Spleen (tissue), 13 donors: ENCODE results near the gene EFCC1. TPM values are rescaled to one million over a fixed set of nuclear protein-coding genes. Genes with fewer than 3 reads are reported as not detected.

ENCODE experiments used
- DNase-seq: peaks from one replicate; pipeline ENCODE4 v3.0.0-alpha.2; 2020
- H3K27ac ChIP-seq, 8 donors: fragments of 200-600 bp; sonication (generic) in 7 of 8; 1 replicate in 4 of 8; 2 replicates in 4 of 8; pipeline versions ENCODE4 v1.5.0 to v1.8.0; 2016 to 2021; ENCODE audit warnings: inconsistent platforms in 4 of 8, mild to moderate bottlenecking in 4 of 8, moderate library complexity in 1 of 8
- H3K27me3 ChIP-seq, 7 donors: fragments of 200-600 bp; sonication (generic) in 6 of 7; replicated peaks in 1 of 7; 1 replicate in 4 of 7; 2 replicates in 3 of 7; pipeline versions ENCODE4 v1.5.0 to v1.8.0; 2016 to 2021; ENCODE audit warnings: inconsistent platforms in 3 of 7, mild to moderate bottlenecking in 1 of 7
- H3K36me3 ChIP-seq, 6 donors: fragments of 200-600 bp; sonication (generic) in 5 of 6; 1 replicate in 4 of 6; 2 replicates in 2 of 6; pipeline versions ENCODE4 v1.5.0 to v1.8.0; 2016 to 2021; ENCODE audit warnings: inconsistent platforms in 2 of 6
- H3K4me1 ChIP-seq, 6 donors: fragments of 200-600 bp; sonication (generic) in 5 of 6; 1 replicate in 3 of 6; 2 replicates in 3 of 6; pipeline versions ENCODE4 v1.5.0 to v1.8.0; 2016 to 2021; ENCODE audit warnings: inconsistent platforms in 3 of 6
- H3K4me3 ChIP-seq, 8 donors: fragments of 200-600 bp; sonication (generic) in 7 of 8; 1 replicate in 4 of 8; 2 replicates in 4 of 8; pipeline versions ENCODE4 v1.5.0 to v1.8.0; 2016 to 2021; ENCODE audit warnings: inconsistent platforms in 4 of 8, mild to moderate bottlenecking in 4 of 8, moderate library complexity in 2 of 8
- H3K9me3 ChIP-seq, 8 donors: fragments of 200-600 bp; sonication (generic) in 7 of 8; 1 replicate in 4 of 8; 2 replicates in 4 of 8; pipeline versions ENCODE4 v1.5.0 to v1.8.0; 2016 to 2021; ENCODE audit warnings: inconsistent platforms in 4 of 8
- POLR2A ChIP-seq, 3 donors: fragments of 450-650 bp; IDR thresholded peaks; one replicate each; pipeline ENCODE4 v1.5.1; 2017; ENCODE audit warnings: antibody characterized with exemption in 3 of 3, mild to moderate bottlenecking in 1 of 3
- POLR2AphosphoS5 ChIP-seq, 3 donors: sonication (generic); formaldehyde crosslinking; IDR thresholded peaks; one replicate each; pipeline ENCODE4 v1.5.1; 2017; ENCODE audit warnings: antibody characterized with exemption in 3 of 3
- WGBS, 5 donors: extraction: QIAGEN DNeasy Blood & Tissue Kit in 3 of 5; methylation state at CpG; one replicate each; pipeline versions ENCODE4 v1.1.5 to v1.1.7; 2013 to 2018; 5-methylcytosine and 5-hydroxymethylcytosine counted together
- intact Hi-C: fragments of 100-400 bp; cut with DNase I; formaldehyde crosslinking; loops from one replicate; pipeline ENCODE4 v1.15.0; 2023; ENCODE audit warnings: low total_unique reads
- long read RNA-seq, 2 donors: transcript quantifications; one replicate each; lab custom pipeline, GENCODE V29; 2026
- polyA plus RNA-seq, 3 donors: library from polyadenylated mRNA; stranded (reverse); fragments of 200-250 nt; gene quantifications; one replicate each; pipeline ENCODE4 v1.2.1, GENCODE V29; 2013
- total RNA-seq, 7 donors: library from RNA; depleted of rRNA in 3 of 7; stranded (reverse); fragments of >200 nt in 3 of 7; fragmentation: NEBNext Ultra II Directional in 4 of 7; extraction: Animal tissue kit (Norgen Biotek cat#: 25700) in 4 of 7; gene quantifications; one replicate each; pipeline versions ENCODE4 v1.1.0 to v1.2.1, GENCODE V29; 2016 to 2021
- TF ChIP-seq, protein P1 (sequence below), 11 experiments: fragments of 200-600 bp in 7 of 11; fragments of 450-650 bp in 4 of 11; sonication (generic) in 4 of 11; IDR thresholded peaks in 8 of 11; conservative IDR thresholded peaks in 3 of 11; 1 replicate in 7 of 11; 2 replicates in 4 of 11; pipeline versions ENCODE4 v1.4.0 to v1.8.0; 2016 to 2021; ENCODE audit warnings: antibody characterized with exemption in 11 of 11, inconsistent platforms in 4 of 11, mild to moderate bottlenecking in 1 of 11
- donor health status: healthy with polysubstance abuse.
- donor health status: DM: no; HTN: no; CAD: no; lungs with moderate emphysema.
- donor health status: DM: no; HTN: no; CAD: no.
- donor health status: Bipolar disorder and iron deficiency.
- donor health status: healthy.
- donor health status: DM: no; HTN: no; CAD: no.
- donor health status: DM: yes; HTN: yes; CAD: no.

The EFCC1 gene, protein sequence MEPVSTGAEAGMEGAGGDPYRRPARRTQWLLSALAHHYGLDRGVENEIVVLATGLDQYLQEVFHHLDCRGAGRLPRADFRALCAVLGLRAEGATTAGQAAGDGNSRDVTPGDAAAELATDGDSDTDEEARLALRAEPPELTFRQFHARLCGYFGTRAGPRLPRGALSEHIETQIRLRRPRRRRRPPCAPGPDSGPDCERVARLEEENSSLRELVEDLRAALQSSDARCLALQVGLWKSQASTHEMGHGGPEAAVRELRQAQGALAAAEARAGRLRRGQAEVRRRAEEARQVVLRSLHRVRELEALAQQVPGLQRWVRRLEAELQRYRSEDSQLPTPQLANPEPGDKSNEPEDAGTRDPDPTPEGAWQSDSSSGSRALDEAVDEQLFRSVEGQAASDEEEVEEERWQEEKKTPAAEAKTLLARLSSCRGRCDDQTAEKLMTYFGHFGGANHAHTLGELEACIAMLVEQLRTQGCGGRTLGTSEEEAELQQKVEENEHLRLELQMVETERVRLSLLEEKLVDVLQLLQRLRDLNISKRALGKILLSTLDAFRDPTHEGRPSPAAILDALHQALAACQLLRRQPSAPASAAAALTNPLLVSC
- total RNA-seq: 10 to 100 TPM in 2 of 7 donors, 1 to 10 TPM in 5; 3.7 to 11.2 (median 7.6) TPM
- polyA plus RNA-seq: 1 to 10 TPM; 2.0 to 8.9 (median 8.7) TPM
- long read RNA-seq, donor 1: 0 reads
- long read RNA-seq, donor 2: 0 reads

DNA sequence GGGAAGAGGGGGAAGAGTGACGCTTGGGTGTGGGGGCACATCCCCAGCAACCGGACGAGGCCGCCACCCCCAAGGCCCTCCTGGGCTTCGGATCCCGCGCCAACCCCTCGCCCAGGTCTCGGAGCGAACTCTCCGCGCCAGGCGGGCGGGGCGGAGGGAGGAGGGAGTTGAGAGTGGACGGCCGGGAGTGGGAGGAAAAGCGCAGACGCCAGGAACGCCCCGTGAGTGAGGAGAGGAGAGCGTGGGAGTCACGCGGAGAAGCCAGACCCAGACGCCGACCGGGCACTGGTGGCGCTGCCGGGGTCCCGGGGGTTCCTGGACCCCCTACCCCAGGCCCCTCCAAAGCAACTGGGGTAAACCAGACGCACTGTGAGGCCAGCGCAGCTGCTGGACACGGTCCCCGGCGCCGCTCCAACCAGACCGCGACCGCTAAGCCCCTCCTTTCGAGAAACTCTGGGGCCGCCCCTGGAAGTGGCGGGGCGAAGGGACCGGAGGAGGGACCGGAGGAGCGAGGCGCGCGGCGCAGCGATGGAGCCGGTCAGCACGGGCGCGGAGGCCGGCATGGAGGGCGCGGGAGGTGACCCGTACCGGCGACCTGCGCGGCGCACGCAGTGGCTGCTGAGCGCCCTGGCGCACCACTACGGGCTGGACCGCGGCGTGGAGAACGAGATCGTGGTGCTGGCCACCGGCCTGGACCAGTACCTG lies at the start of gene EFCC1:
Gene EFCC1, plus strand, starts transcription at position 204 of the 705 bp plus-strand sequence. Its CDS starts 325 bp downstream, at position 529.
- Histone ChIP-seq H3K36me3 (no peaks in the 10 kb centered on the region), H3K27me3 (peaks cover 0 to 57% (median 31%) of the 10 kb centered on the region in 7 donors), H3K9me3 (no peaks in the 10 kb centered on the region), H3K27ac (peak within 1 kb of the TSS; percentile 42 to 89 (median 82)), H3K4me1 (peaks cover 22 to 67% (median 57%) of the 10 kb centered on the region in 6 donors), H3K4me3 (peak within 1 kb of the TSS; percentile 55 to 81 (median 63))
- peak; percentile 46 to 84 (median 78) for TF ChIP-seq POLR2AphosphoS5 (IDR thresholded peaks at IDR 0.05)
- TF ChIP-seq, protein P1, sequence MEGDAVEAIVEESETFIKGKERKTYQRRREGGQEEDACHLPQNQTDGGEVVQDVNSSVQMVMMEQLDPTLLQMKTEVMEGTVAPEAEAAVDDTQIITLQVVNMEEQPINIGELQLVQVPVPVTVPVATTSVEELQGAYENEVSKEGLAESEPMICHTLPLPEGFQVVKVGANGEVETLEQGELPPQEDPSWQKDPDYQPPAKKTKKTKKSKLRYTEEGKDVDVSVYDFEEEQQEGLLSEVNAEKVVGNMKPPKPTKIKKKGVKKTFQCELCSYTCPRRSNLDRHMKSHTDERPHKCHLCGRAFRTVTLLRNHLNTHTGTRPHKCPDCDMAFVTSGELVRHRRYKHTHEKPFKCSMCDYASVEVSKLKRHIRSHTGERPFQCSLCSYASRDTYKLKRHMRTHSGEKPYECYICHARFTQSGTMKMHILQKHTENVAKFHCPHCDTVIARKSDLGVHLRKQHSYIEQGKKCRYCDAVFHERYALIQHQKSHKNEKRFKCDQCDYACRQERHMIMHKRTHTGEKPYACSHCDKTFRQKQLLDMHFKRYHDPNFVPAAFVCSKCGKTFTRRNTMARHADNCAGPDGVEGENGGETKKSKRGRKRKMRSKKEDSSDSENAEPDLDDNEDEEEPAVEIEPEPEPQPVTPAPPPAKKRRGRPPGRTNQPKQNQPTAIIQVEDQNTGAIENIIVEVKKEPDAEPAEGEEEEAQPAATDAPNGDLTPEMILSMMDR (IDR thresholded peaks at IDR 0.05 in 8 of 11, conservative IDR thresholded peaks at IDR 0.05 in 3 of 11): no peak
- WGBS, 5 donors: 1 to 3% (median 2%) methylated on average over 32 to 74 of the region's 74 CpGs
- intact Hi-C loops: no loop called here
- DNase-seq: no peak

DNA sequence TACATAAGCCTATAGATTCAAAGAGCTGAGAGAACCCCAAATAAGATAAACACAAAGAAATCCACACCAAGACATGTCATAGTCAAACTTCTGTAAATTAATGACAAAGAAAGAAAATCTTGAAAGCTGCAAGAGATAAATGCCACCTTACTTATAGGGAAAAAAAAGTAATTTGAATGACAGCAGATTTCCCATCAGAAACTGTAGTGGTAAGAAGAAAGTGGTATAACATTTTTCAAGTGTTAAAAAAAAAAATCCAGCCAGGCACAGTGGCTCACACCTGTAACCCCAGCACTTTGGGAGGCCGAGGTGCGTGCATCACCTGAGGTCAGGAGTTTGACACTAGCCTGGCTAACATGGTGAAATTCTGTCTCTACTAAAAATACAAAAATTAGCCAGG lies 44.7 kb upstream of the EFCC1 start:
- H3K4me3 ChIP-seq: no peak overlapping the region
- intact Hi-C loops: no loop called here
- no peaks in the 10 kb centered on the region for H3K36me3 ChIP-seq
- no peaks in the 10 kb centered on the region for H3K4me1 ChIP-seq
- peak; percentile 22 for DNase-seq
- H3K27me3 ChIP-seq: no peaks in the 10 kb centered on the region
- TF ChIP-seq POLR2AphosphoS5 (IDR thresholded peaks at IDR 0.05): no peak
- TF ChIP-seq, protein P1 (IDR thresholded peaks at IDR 0.05 in 8 of 11, conservative IDR thresholded peaks at IDR 0.05 in 3 of 11): no peak
- TF ChIP-seq POLR2A (IDR thresholded peaks at IDR 0.05): no peak
- no peak overlapping the region for H3K27ac ChIP-seq
- peaks cover 0 to 7% (median 5%) of the 10 kb centered on the region in 8 donors for H3K9me3 ChIP-seq
- WGBS, 5 donors: 92 to 100% (median 98%) methylated on average over 2 of the region's 2 CpGs

DNA sequence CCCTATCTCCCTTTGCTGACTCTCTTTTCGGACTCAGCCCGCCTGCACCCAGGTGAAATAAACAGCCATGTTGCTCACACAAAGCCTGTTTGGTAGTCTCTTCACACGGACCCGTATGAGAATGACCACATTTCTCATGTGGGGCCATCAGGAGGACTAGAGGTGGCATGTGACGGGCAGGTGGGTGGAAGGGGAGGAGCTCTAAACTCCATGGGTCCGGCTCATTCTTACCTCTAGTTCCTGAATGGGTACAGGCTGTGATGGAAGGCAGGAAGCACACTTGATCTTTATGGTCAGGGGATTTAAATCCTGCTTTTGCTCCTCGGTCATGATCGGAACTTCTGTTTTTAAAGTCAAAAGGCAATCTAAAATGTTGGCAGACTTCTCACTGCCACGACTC lies 35.8 kb upstream of the EFCC1 start:
- TF ChIP-seq POLR2AphosphoS5 (IDR thresholded peaks at IDR 0.05) (no peak), POLR2A (IDR thresholded peaks at IDR 0.05) (no peak)
- TF ChIP-seq, protein P1 (IDR thresholded peaks at IDR 0.05 in 8 of 11, conservative IDR thresholded peaks at IDR 0.05 in 3 of 11): no peak
- WGBS, 5 donors: 83 to 94% (median 87%) methylated on average over 8 to 9 of the region's 9 CpGs
- intact Hi-C loops: no loop called here
- Histone ChIP-seq H3K9me3 (no peaks in the 10 kb centered on the region), H3K27me3 (no peaks in the 10 kb centered on the region), H3K36me3 (no peaks in the 10 kb centered on the region), H3K4me1 (peaks cover 2 to 6% (median 3%) of the 10 kb centered on the region in 6 donors), H3K4me3 (no peak overlapping the region), H3K27ac (no peak overlapping the region)
- no peak for DNase-seq
